Right lobe of liver (tissue), 6 donors: ENCODE data around the gene DIPK1A. TPM values are rescaled to one million over a fixed set of nuclear protein-coding genes. Genes with fewer than 3 reads are reported as not detected.

Experiments used
- ATAC-seq, 4 donors: fragments of 200-7000 bp; cut with Tn5 transposase; one replicate each; pipeline ENCODE4 v1.9.1; 2020; ENCODE audit warnings: mild to moderate bottlenecking in 4 of 4, moderate library complexity in 4 of 4
- DNase-seq, 3 donors: peaks; one replicate each; pipeline ENCODE4 v3.0.0-alpha.2; 2020
- H3K27ac ChIP-seq, 3 donors: fragments of 200-600 bp; one replicate each; pipeline ENCODE4 v1.8.0; 2022
- H3K27me3 ChIP-seq, 2 donors: fragments of 200-600 bp; one replicate each; pipeline ENCODE4 v1.8.0; 2022
- H3K36me3 ChIP-seq, 4 donors: fragments of 200-600 bp; sonication (generic) in 1 of 4; one replicate each; pipeline versions ENCODE4 v1.5.1 to v1.8.0; 2017 to 2022; ENCODE audit warnings: control low read depth in 1 of 4
- H3K4me1 ChIP-seq, 4 donors: fragments of 200-600 bp; sonication (generic) in 1 of 4; one replicate each; pipeline versions ENCODE4 v1.5.1 to v1.8.0; 2017 to 2022; ENCODE audit warnings: control low read depth in 1 of 4
- H3K4me3 ChIP-seq, 3 donors: fragments of 200-600 bp; one replicate each; pipeline ENCODE4 v1.8.0; 2022
- H3K9me3 ChIP-seq, 4 donors: fragments of 200-600 bp; sonication (generic) in 1 of 4; one replicate each; pipeline versions ENCODE4 v1.5.1 to v1.8.0; 2017 to 2022; ENCODE audit warnings: control low read depth in 1 of 4
- CTCF ChIP-seq, 4 donors: fragments of 200-600 bp in 3 of 4; fragments of 450-650 bp in 1 of 4; IDR thresholded peaks; one replicate each; pipeline versions ENCODE4 v1.5.1 to v1.8.0; 2016 to 2022; ENCODE audit warnings: antibody characterized with exemption in 4 of 4, mild to moderate bottlenecking in 2 of 4
- POLR2A ChIP-seq: fragments of 450-650 bp; IDR thresholded peaks from one replicate; pipeline ENCODE4 v1.6.1; 2017; ENCODE audit warnings: antibody characterized with exemption, mild to moderate bottlenecking
- WGBS: methylation state at CpG from one replicate; pipeline ENCODE4 v1.1.6; 2018; ENCODE audit warnings: low coverage, low lambda C conversion rate; ENCODE audit not compliant: insufficient coverage; ENCODE audit errors: missing lambda C conversion rate; 5-methylcytosine and 5-hydroxymethylcytosine counted together
- intact Hi-C, 2 donors: fragments of 100-400 bp; cut with DNase I; formaldehyde crosslinking; loops; one replicate each; pipeline versions ENCODE4 v1.11.2 to v1.14.1; 2022
- total RNA-seq, 6 experiments: library from RNA; depleted of rRNA in 2 of 6; stranded (reverse); fragments of >200 nt in 2 of 6; fragmentation: NEBNext Ultra II Directional in 3 of 6; extraction: Animal tissue kit (Norgen Biotek cat#: 25700) in 3 of 6; gene quantifications; one replicate each; pipeline versions ENCODE4 v1.1.0 to v1.2.4, GENCODE V29; 2016 to 2023
- donor health status: DM: no; HTN: yes; CAD: no.
- donor health status: DM: no; HTN: no; CAD: no.
- donor health status: DM: no; HTN: no; CAD: no.
- donor health status: DM: no; HTN: yes; CAD: no.
- donor health status: DM: no; HTN: yes; CAD: no.

The DIPK1A gene
- total RNA-seq, 6 experiments from 2014 or later, result 10.8 to 25.3 (median 15.1) TPM

- intact Hi-C loops, result no loop called here
- no peaks in the 10 kb centered on the region for H3K9me3 ChIP-seq
- no peaks in the 10 kb centered on the region for H3K4me1 ChIP-seq
- no peak for TF ChIP-seq CTCF (IDR thresholded peaks at IDR 0.05)
- no peak for TF ChIP-seq POLR2A
- no peaks in the 10 kb centered on the region for H3K27me3 ChIP-seq
- H3K36me3 ChIP-seq, result no peaks in the 10 kb centered on the region
- 70% methylated on average over 5 of the region's 5 CpGs for WGBS
- DNase-seq (no peak), ATAC-seq (no peak)
- H3K4me3 ChIP-seq, result no peak overlapping the region
- no peak overlapping the region for H3K27ac ChIP-seq
Observed at GRCh38 chr1:93004566-93005251, 43.4 kb upstream of the DIPK1A start.

- intact Hi-C loops, result no loop called here
- DNase-seq, result no peak
- no peak for TF ChIP-seq POLR2A
- no peak for TF ChIP-seq CTCF (IDR thresholded peaks at IDR 0.05)
- WGBS, result 81% methylated on average over 5 of the region's 5 CpGs
- Histone ChIP-seq H3K4me1 (no peaks in the 10 kb centered on the region), H3K4me3 (no peak overlapping the region), H3K27ac (no peak overlapping the region), H3K36me3 (no peaks in the 10 kb centered on the region), H3K9me3 (no peaks in the 10 kb centered on the region), H3K27me3 (no peaks in the 10 kb centered on the region)
- ATAC-seq, result no peak
Observed at GRCh38 chr1:93003981-93004380, 42.7 kb upstream of the DIPK1A start.

GRCh38 chr1:93002781-93003180, 41.5 kb upstream of the DIPK1A start:
- TF ChIP-seq CTCF (IDR thresholded peaks at IDR 0.05), result no peak
- TF ChIP-seq POLR2A, result no peak
- DNase-seq, result no peak
- no peaks in the 10 kb centered on the region for H3K4me1 ChIP-seq
- no peaks in the 10 kb centered on the region for H3K36me3 ChIP-seq
- H3K27me3 ChIP-seq, result no peaks in the 10 kb centered on the region
- ATAC-seq, result no peak
- H3K4me3 ChIP-seq, result no peak overlapping the region
- no peak overlapping the region for H3K27ac ChIP-seq
- intact Hi-C loops, result no loop called here
- WGBS, result 78% methylated on average over 2 of the region's 2 CpGs
- no peaks in the 10 kb centered on the region for H3K9me3 ChIP-seq

- intact Hi-C loops, result no loop called here
- TF ChIP-seq POLR2A (no peak), CTCF (IDR thresholded peaks at IDR 0.05) (no peak)
- Histone ChIP-seq H3K4me3 (no peak overlapping the region), H3K4me1 (no peaks in the 10 kb centered on the region), H3K27ac (no peak overlapping the region), H3K9me3 (no peaks in the 10 kb centered on the region), H3K36me3 (no peaks in the 10 kb centered on the region), H3K27me3 (no peaks in the 10 kb centered on the region)
- DNase-seq (no peak), ATAC-seq (no peak)
Observed at GRCh38 chr1:93001893-93002292, 40.6 kb upstream of the DIPK1A start.

GRCh38 chr1:93000751-93001175, 39.5 kb upstream of the DIPK1A start:
- 23% methylated on average over 1 of the region's 2 CpGs for WGBS
- no peaks in the 10 kb centered on the region for H3K36me3 ChIP-seq
- intact Hi-C loops, result no loop called here
- DNase-seq (no peak), ATAC-seq (no peak)
- no peak overlapping the region for H3K27ac ChIP-seq
- H3K4me1 ChIP-seq, result peaks cover 0 to 4% (median 0%) of the 10 kb centered on the region in 4 donors
- no peak overlapping the region for H3K4me3 ChIP-seq
- TF ChIP-seq POLR2A, result no peak
- no peak for TF ChIP-seq CTCF (IDR thresholded peaks at IDR 0.05)
- no peaks in the 10 kb centered on the region for H3K27me3 ChIP-seq
- H3K9me3 ChIP-seq, result no peaks in the 10 kb centered on the region
